ENCODE data around the gene AGXT.

The AGXT gene

GRCh38 chr2:240823449-240824336 lies 44.9 kb upstream of the AGXT start:
- POLR2A ChIA-PET, result no interaction called here
- Histone ChIP-seq H3K27me3 (replicated peaks in 2 of 5; ENCODE audit: control insufficient read depth in 4 of 5, insufficient read depth in 5 of 5, low read length in 4 of 5) (peaks cover 23 to 96% (median 29%) of the 10 kb centered on the region in 5 experiments), H3K27ac (ENCODE audit: insufficient read depth in 1 of 2, low read depth in 1 of 2, low read length in 2 of 2, poor library complexity in 1 of 2, severe bottlenecking in 2 of 2) (no peak overlapping the region), H3K4me1 (ENCODE audit: control extremely low read depth in 1 of 4, control insufficient read depth in 4 of 4, insufficient read depth in 4 of 4, low read length in 3 of 4) (peaks cover 0 to 23% (median 11%) of the 10 kb centered on the region in 4 experiments), H3K9me3 (ENCODE audit: control extremely low read depth in 1 of 5, control insufficient read depth in 4 of 5, insufficient read depth in 2 of 5, low read depth in 1 of 5, low read length in 4 of 5) (peaks cover 0 to 22% (median 17%) of the 10 kb centered on the region in 5 experiments), H3K36me3 (ENCODE audit: control insufficient read depth in 4 of 4, insufficient read depth in 4 of 4, low read length in 3 of 4) (no peaks in the 10 kb centered on the region), H3K4me3 (ENCODE audit: control insufficient read depth in 1 of 7, extremely low read depth in 1 of 7, insufficient read depth in 4 of 7, low read depth in 2 of 7, low read length in 6 of 7) (no peak overlapping the region)
- DNase-seq, result no peak
- CTCF ChIA-PET, result no interaction called here
- WGBS (ENCODE audit: insufficient coverage), result 87% methylated on average over 12 of the region's 15 CpGs

- POLR2A ChIA-PET, result no interaction called here
- H3K27ac ChIP-seq (ENCODE audit: insufficient read depth in 1 of 2, low read depth in 1 of 2, low read length in 2 of 2, poor library complexity in 1 of 2, severe bottlenecking in 2 of 2), result no peak overlapping the region
- peaks cover 0 to 22% (median 17%) of the 10 kb centered on the region in 5 experiments for H3K9me3 ChIP-seq (ENCODE audit: control extremely low read depth in 1 of 5, control insufficient read depth in 4 of 5, insufficient read depth in 2 of 5, low read depth in 1 of 5, low read length in 4 of 5)
- CTCF ChIA-PET, result interaction anchor here (1.5 kb wide), 1 partner anchor 90 kb away, joined by 3 read pairs; no protein-coding TSS in a partner anchor
- H3K27me3 ChIP-seq (replicated peaks in 2 of 5; ENCODE audit: control insufficient read depth in 4 of 5, insufficient read depth in 5 of 5, low read length in 4 of 5), result peaks cover 23 to 97% (median 35%) of the 10 kb centered on the region in 5 experiments
- peaks cover 0 to 11% (median 4%) of the 10 kb centered on the region in 4 experiments for H3K4me1 ChIP-seq (ENCODE audit: control extremely low read depth in 1 of 4, control insufficient read depth in 4 of 4, insufficient read depth in 4 of 4, low read length in 3 of 4)
- WGBS (ENCODE audit: insufficient coverage), result 96% methylated on average over 4 of the region's 4 CpGs
- H3K4me3 ChIP-seq (ENCODE audit: control insufficient read depth in 1 of 7, extremely low read depth in 1 of 7, insufficient read depth in 4 of 7, low read depth in 2 of 7, low read length in 6 of 7), result no peak overlapping the region
- DNase-seq, result no peak
- no peaks in the 10 kb centered on the region for H3K36me3 ChIP-seq (ENCODE audit: control insufficient read depth in 4 of 4, insufficient read depth in 4 of 4, low read length in 3 of 4)
These were observed 43.1 kb upstream of the AGXT start for GRCh38 chr2:240825476-240825875.

- peak overlapping the region in 5 of 7 experiments; percentile 23 to 68 (median 43) for H3K4me3 ChIP-seq (ENCODE audit: control insufficient read depth in 1 of 7, extremely low read depth in 1 of 7, insufficient read depth in 4 of 7, low read depth in 2 of 7, low read length in 6 of 7)
- H3K9me3 ChIP-seq (ENCODE audit: control extremely low read depth in 1 of 5, control insufficient read depth in 4 of 5, insufficient read depth in 2 of 5, low read depth in 1 of 5, low read length in 4 of 5), result peaks cover 0 to 6% (median 2%) of the 10 kb centered on the region in 5 experiments
- WGBS (ENCODE audit: insufficient coverage), result 9% methylated on average over 23 of the region's 27 CpGs
- POLR2A ChIA-PET, result no interaction called here
- no peak overlapping the region for H3K27ac ChIP-seq (ENCODE audit: insufficient read depth in 1 of 2, low read depth in 1 of 2, low read length in 2 of 2, poor library complexity in 1 of 2, severe bottlenecking in 2 of 2)
- DNase-seq, result no peak
- CTCF ChIA-PET, result no interaction called here
- H3K4me1 ChIP-seq (ENCODE audit: control extremely low read depth in 1 of 4, control insufficient read depth in 4 of 4, insufficient read depth in 4 of 4, low read length in 3 of 4), result peaks cover 0 to 9% (median 7%) of the 10 kb centered on the region in 4 experiments
- no peaks in the 10 kb centered on the region for H3K36me3 ChIP-seq (ENCODE audit: control insufficient read depth in 4 of 4, insufficient read depth in 4 of 4, low read length in 3 of 4)
- H3K27me3 ChIP-seq (replicated peaks in 2 of 5; ENCODE audit: control insufficient read depth in 4 of 5, insufficient read depth in 5 of 5, low read length in 4 of 5), result peaks cover 8 to 49% (median 22%) of the 10 kb centered on the region in 5 experiments
These were observed 36.9 kb upstream of the AGXT start for GRCh38 chr2:240831594-240832204.

GRCh38 chr2:240832205-240832727 lies 36.4 kb upstream of the AGXT start:
- Histone ChIP-seq H3K9me3 (ENCODE audit: control extremely low read depth in 1 of 5, control insufficient read depth in 4 of 5, insufficient read depth in 2 of 5, low read depth in 1 of 5, low read length in 4 of 5) (peaks cover 0 to under 1% (median 0%) of the 10 kb centered on the region in 5 experiments), H3K27me3 (replicated peaks in 2 of 5; ENCODE audit: control insufficient read depth in 4 of 5, insufficient read depth in 5 of 5, low read length in 4 of 5) (peaks cover 8 to 44% (median 21%) of the 10 kb centered on the region in 5 experiments), H3K4me3 (ENCODE audit: control insufficient read depth in 1 of 7, extremely low read depth in 1 of 7, insufficient read depth in 4 of 7, low read depth in 2 of 7, low read length in 6 of 7) (peak overlapping the region in 5 of 7 experiments; percentile 23 to 68 (median 43)), H3K36me3 (ENCODE audit: control insufficient read depth in 4 of 4, insufficient read depth in 4 of 4, low read length in 3 of 4) (no peaks in the 10 kb centered on the region), H3K4me1 (ENCODE audit: control extremely low read depth in 1 of 4, control insufficient read depth in 4 of 4, insufficient read depth in 4 of 4, low read length in 3 of 4) (peaks cover 0 to 9% (median 7%) of the 10 kb centered on the region in 4 experiments), H3K27ac (ENCODE audit: insufficient read depth in 1 of 2, low read depth in 1 of 2, low read length in 2 of 2, poor library complexity in 1 of 2, severe bottlenecking in 2 of 2) (no peak overlapping the region)
- CTCF ChIA-PET, result no interaction called here
- WGBS (ENCODE audit: insufficient coverage), result 4% methylated on average over 46 of the region's 54 CpGs
- peak; percentile 94 to 98 (median 97) for DNase-seq
- POLR2A ChIA-PET, result no interaction called here

- 83% methylated on average over 9 of the region's 13 CpGs for WGBS (ENCODE audit: insufficient coverage)
- H3K36me3 ChIP-seq (ENCODE audit: control insufficient read depth in 4 of 4, insufficient read depth in 4 of 4, low read length in 3 of 4), result no peaks in the 10 kb centered on the region
- CTCF ChIA-PET, result no interaction called here
- H3K4me3 ChIP-seq (ENCODE audit: control insufficient read depth in 1 of 7, extremely low read depth in 1 of 7, insufficient read depth in 4 of 7, low read depth in 2 of 7, low read length in 6 of 7), result no peak overlapping the region
- H3K27ac ChIP-seq (ENCODE audit: insufficient read depth in 1 of 2, low read depth in 1 of 2, low read length in 2 of 2, poor library complexity in 1 of 2, severe bottlenecking in 2 of 2), result no peak overlapping the region
- no peaks in the 10 kb centered on the region for H3K9me3 ChIP-seq (ENCODE audit: control extremely low read depth in 1 of 5, control insufficient read depth in 4 of 5, insufficient read depth in 2 of 5, low read depth in 1 of 5, low read length in 4 of 5)
- peaks cover 8 to 36% (median 17%) of the 10 kb centered on the region in 5 experiments for H3K27me3 ChIP-seq (replicated peaks in 2 of 5; ENCODE audit: control insufficient read depth in 4 of 5, insufficient read depth in 5 of 5, low read length in 4 of 5)
- no peak for DNase-seq
- peaks cover 0 to 9% (median 7%) of the 10 kb centered on the region in 4 experiments for H3K4me1 ChIP-seq (ENCODE audit: control extremely low read depth in 1 of 4, control insufficient read depth in 4 of 4, insufficient read depth in 4 of 4, low read length in 3 of 4)
- POLR2A ChIA-PET, result no interaction called here
These were observed 35.6 kb upstream of the AGXT start for GRCh38 chr2:240832921-240833494.

- Histone ChIP-seq H3K4me1 (ENCODE audit: control extremely low read depth in 1 of 4, control insufficient read depth in 4 of 4, insufficient read depth in 4 of 4, low read length in 3 of 4) (peaks cover 0 to 9% (median 7%) of the 10 kb centered on the region in 4 experiments), H3K27ac (ENCODE audit: insufficient read depth in 1 of 2, low read depth in 1 of 2, low read length in 2 of 2, poor library complexity in 1 of 2, severe bottlenecking in 2 of 2) (no peak overlapping the region), H3K9me3 (ENCODE audit: control extremely low read depth in 1 of 5, control insufficient read depth in 4 of 5, insufficient read depth in 2 of 5, low read depth in 1 of 5, low read length in 4 of 5) (no peaks in the 10 kb centered on the region), H3K27me3 (replicated peaks in 2 of 5; ENCODE audit: control insufficient read depth in 4 of 5, insufficient read depth in 5 of 5, low read length in 4 of 5) (peaks cover 5 to 28% (median 13%) of the 10 kb centered on the region in 5 experiments), H3K36me3 (ENCODE audit: control insufficient read depth in 4 of 4, insufficient read depth in 4 of 4, low read length in 3 of 4) (no peaks in the 10 kb centered on the region), H3K4me3 (ENCODE audit: control insufficient read depth in 1 of 7, extremely low read depth in 1 of 7, insufficient read depth in 4 of 7, low read depth in 2 of 7, low read length in 6 of 7) (no peak overlapping the region)
- WGBS (ENCODE audit: insufficient coverage), result 84% methylated on average over 3 of the region's 8 CpGs
- CTCF ChIA-PET, result interaction anchor here (1.2 kb wide), 1 partner anchor 34 kb away, joined by 3 read pairs; no protein-coding TSS in a partner anchor
- no peak for DNase-seq
- POLR2A ChIA-PET, result no interaction called here
These were observed 34.8 kb upstream of the AGXT start for GRCh38 chr2:240833724-240834285.
